Astrocyte (in vitro differentiated cells and primary cell): Measurements from ENCODE around the gene NOS1.

Experiments
- CTCF ChIP-seq: IDR thresholded peaks from 2 replicates; pipeline ENCODE4 v1.5.1; 2011; ENCODE audit warnings: low read depth, mild to moderate bottlenecking, inconsistent platforms, low read length, moderate library complexity; ENCODE audit not compliant: insufficient read depth
- EZH2 ChIP-seq: IDR thresholded peaks from 2 replicates; pipeline ENCODE4 v1.6.1; 2012; ENCODE audit warnings: mild to moderate bottlenecking, low read length, inconsistent platforms; ENCODE audit not compliant: insufficient read depth

- TF ChIP-seq CTCF (no peak), EZH2 (no peak)
These were observed 39.9 kb downstream of the NOS1 start for GRCh38 chr12:117321572-117321971.
